Measurements from ENCODE around the gene CAB39. TPM values are rescaled to one million over a fixed set of nuclear protein-coding genes. Genes with fewer than 3 reads are reported as not detected.

Gene CAB39
- total RNA-seq, 1 experiment from 2014 or later: 40.4 TPM

GRCh38 chr2:230665263-230665691 lies 47.4 kb upstream of the CAB39 start:
- no peaks in the 10 kb centered on the region for H3K36me3 ChIP-seq (ENCODE audit: control insufficient read depth, insufficient read depth, low read length)
- H3K9me3 ChIP-seq: no peaks in the 10 kb centered on the region
- Mint-ChIP-seq H3K9me3 (ENCODE audit: unreplicated experiment) (no peaks in the 10 kb centered on the region), H3K27ac (ENCODE audit: unreplicated experiment) (no peak overlapping the region), H3K27me3 (ENCODE audit: insufficient read depth, unreplicated experiment) (no peaks in the 10 kb centered on the region), H3K4me1 (ENCODE audit: low read depth, unreplicated experiment) (no peaks in the 10 kb centered on the region), H3K4me3 (ENCODE audit: unreplicated experiment) (no peak overlapping the region), H3K36me3 (ENCODE audit: insufficient read depth, unreplicated experiment) (no peaks in the 10 kb centered on the region)
- H3K4me1 ChIP-seq: no peaks in the 10 kb centered on the region
- POLR2A ChIA-PET: no interaction called here
- CTCF ChIA-PET: no interaction called here
- no peaks in the 10 kb centered on the region for H3K27me3 ChIP-seq (replicated peaks; ENCODE audit: control insufficient read depth, insufficient read depth, low read length)
- DNase-seq: no peak
- intact Hi-C loops (cut with micrococcal nuclease; ENCODE audit: unreplicated experiment): no loop called here
- H3K4me3 ChIP-seq (ENCODE audit: low read depth, low read length): no peak overlapping the region
- TF ChIP-seq, protein P1, sequence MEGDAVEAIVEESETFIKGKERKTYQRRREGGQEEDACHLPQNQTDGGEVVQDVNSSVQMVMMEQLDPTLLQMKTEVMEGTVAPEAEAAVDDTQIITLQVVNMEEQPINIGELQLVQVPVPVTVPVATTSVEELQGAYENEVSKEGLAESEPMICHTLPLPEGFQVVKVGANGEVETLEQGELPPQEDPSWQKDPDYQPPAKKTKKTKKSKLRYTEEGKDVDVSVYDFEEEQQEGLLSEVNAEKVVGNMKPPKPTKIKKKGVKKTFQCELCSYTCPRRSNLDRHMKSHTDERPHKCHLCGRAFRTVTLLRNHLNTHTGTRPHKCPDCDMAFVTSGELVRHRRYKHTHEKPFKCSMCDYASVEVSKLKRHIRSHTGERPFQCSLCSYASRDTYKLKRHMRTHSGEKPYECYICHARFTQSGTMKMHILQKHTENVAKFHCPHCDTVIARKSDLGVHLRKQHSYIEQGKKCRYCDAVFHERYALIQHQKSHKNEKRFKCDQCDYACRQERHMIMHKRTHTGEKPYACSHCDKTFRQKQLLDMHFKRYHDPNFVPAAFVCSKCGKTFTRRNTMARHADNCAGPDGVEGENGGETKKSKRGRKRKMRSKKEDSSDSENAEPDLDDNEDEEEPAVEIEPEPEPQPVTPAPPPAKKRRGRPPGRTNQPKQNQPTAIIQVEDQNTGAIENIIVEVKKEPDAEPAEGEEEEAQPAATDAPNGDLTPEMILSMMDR (IDR thresholded peaks at IDR 0.05; ENCODE audit: insufficient read depth in 1 of 2, low read depth in 1 of 2, low read length in 1 of 2, severe bottlenecking in 1 of 2, unreplicated experiment in 1 of 2): no peak
- BruUV-seq (replicated peaks): no TSS peak

GRCh38 chr2:230666446-230666845 lies 46.2 kb upstream of the CAB39 start:
- H3K36me3 Mint-ChIP-seq (ENCODE audit: insufficient read depth, unreplicated experiment): no peaks in the 10 kb centered on the region
- H3K4me3 ChIP-seq (ENCODE audit: low read depth, low read length): no peak overlapping the region
- intact Hi-C loops (cut with micrococcal nuclease; ENCODE audit: unreplicated experiment): no loop called here
- CTCF ChIA-PET: no interaction called here
- H3K27me3 Mint-ChIP-seq (ENCODE audit: insufficient read depth, unreplicated experiment): no peaks in the 10 kb centered on the region
- no peaks in the 10 kb centered on the region for H3K9me3 ChIP-seq
- no peak overlapping the region for H3K4me3 Mint-ChIP-seq (ENCODE audit: unreplicated experiment)
- H3K27me3 ChIP-seq (replicated peaks; ENCODE audit: control insufficient read depth, insufficient read depth, low read length): no peaks in the 10 kb centered on the region
- peaks cover 8% of the 10 kb centered on the region for H3K4me1 Mint-ChIP-seq (ENCODE audit: low read depth, unreplicated experiment)
- TF ChIP-seq, protein P1 (IDR thresholded peaks at IDR 0.05; ENCODE audit: insufficient read depth in 1 of 2, low read depth in 1 of 2, low read length in 1 of 2, severe bottlenecking in 1 of 2, unreplicated experiment in 1 of 2): no peak
- no peaks in the 10 kb centered on the region for H3K36me3 ChIP-seq (ENCODE audit: control insufficient read depth, insufficient read depth, low read length)
- no peak for DNase-seq
- no TSS peak for BruUV-seq (replicated peaks)
- H3K4me1 ChIP-seq: peaks cover 2% of the 10 kb centered on the region
- no peaks in the 10 kb centered on the region for H3K9me3 Mint-ChIP-seq (ENCODE audit: unreplicated experiment)
- H3K27ac Mint-ChIP-seq (ENCODE audit: unreplicated experiment): no peak overlapping the region
- POLR2A ChIA-PET: no interaction called here

DNA sequence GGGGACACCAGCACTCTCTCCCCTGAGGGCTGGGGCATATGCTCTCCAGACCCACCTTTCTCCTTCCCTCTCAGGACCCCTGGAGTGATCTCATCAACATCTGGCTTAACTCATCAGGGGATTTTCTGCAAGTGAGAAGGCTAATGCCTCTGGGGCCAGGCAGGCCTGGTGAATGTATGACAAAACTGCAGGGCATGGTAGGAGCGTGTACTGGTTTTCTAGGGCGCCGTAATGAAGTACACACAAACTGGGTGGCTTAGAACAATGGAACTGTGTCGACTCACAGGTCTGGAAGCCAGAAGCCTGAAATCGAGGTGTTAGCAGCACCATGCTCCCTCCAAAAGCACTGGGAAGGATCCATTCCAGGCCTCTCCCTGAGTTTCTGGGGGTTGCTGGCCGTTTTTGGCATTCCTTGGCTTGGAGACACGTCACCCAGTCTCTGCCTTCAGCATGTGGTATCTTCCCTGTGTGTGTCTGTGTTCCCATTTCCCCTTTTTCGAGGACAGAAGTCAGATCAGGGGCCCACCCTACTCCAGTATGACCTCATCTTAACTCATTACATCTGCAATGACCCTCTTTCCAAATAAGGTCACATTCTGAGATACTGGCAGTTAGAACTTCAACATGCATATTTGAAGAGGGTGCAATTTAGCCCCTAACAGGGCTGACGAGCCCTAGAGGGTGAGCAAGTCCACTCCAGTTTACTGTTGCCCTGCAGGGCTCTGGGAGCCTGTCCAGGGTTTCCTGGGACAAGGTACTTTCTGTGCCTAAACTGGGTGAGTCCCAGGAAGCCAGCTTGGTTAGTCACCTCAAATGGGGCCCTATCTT lies 45.5 kb upstream of the CAB39 start:
- Mint-ChIP-seq H3K36me3 (ENCODE audit: insufficient read depth, unreplicated experiment) (no peaks in the 10 kb centered on the region), H3K9me3 (ENCODE audit: unreplicated experiment) (no peaks in the 10 kb centered on the region), H3K27ac (ENCODE audit: unreplicated experiment) (no peak overlapping the region), H3K4me1 (ENCODE audit: low read depth, unreplicated experiment) (peaks cover 10% of the 10 kb centered on the region), H3K4me3 (ENCODE audit: unreplicated experiment) (no peak overlapping the region), H3K27me3 (ENCODE audit: insufficient read depth, unreplicated experiment) (no peaks in the 10 kb centered on the region)
- Histone ChIP-seq H3K9me3 (no peaks in the 10 kb centered on the region), H3K27me3 (replicated peaks; ENCODE audit: control insufficient read depth, insufficient read depth, low read length) (no peaks in the 10 kb centered on the region), H3K4me1 (peaks cover 7% of the 10 kb centered on the region), H3K4me3 (ENCODE audit: low read depth, low read length) (no peak overlapping the region), H3K36me3 (ENCODE audit: control insufficient read depth, insufficient read depth, low read length) (no peaks in the 10 kb centered on the region)
- TF ChIP-seq, protein P1 (IDR thresholded peaks at IDR 0.05; ENCODE audit: insufficient read depth in 1 of 2, low read depth in 1 of 2, low read length in 1 of 2, severe bottlenecking in 1 of 2, unreplicated experiment in 1 of 2): no peak
- ChIA-PET CTCF (no interaction called here), POLR2A (no interaction called here)
- intact Hi-C loops (cut with micrococcal nuclease; ENCODE audit: unreplicated experiment): no loop called here
- DNase-seq: no peak
- BruUV-seq (replicated peaks): no TSS peak

Measured in Caco-2 (cell line).